ENCODE measurements around the gene DSCAM. TPM values are rescaled to one million over a fixed set of nuclear protein-coding genes. Genes with fewer than 3 reads are reported as not detected.
"Not testable (repeated sequence)": the region's sequence is repeated elsewhere in the genome, so short reads cannot be mapped to it uniquely, and the experiment has no call there.

DSCAM gene
- total RNA-seq, 2 experiments from 2014 or later: not detected

DNA sequence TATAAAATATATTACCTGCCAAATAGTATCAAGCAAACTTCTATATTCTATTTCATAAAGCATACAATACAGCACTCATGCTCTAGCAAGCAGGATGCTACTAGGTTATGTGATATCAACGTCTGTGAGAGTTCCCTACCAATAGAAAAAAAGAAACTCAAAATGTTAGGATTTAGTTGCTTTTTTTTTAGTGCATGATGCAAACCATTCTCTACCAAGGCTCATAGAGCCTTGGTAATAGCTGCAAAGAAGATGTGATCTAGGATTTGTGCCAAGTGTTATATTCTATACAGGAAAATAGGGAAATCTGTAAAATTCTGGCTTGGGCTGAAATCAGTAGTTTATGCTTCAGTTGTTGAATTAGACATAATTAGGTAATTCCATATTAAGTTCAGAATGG, 394.4 kb downstream of the DSCAM start:
- CTCF ChIA-PET: interaction anchor here (1.0 kb wide), 1 partner anchor 10 kb away, joined by 3 read pairs; no protein-coding TSS in a partner anchor
- intact Hi-C loops (cut with DNase I, micrococcal nuclease): no loop called here
- Mint-ChIP-seq H3K4me3 (no peak overlapping the region), H3K9me3 (no peaks in the 10 kb centered on the region), H3K36me3 (ENCODE audit: low read depth) (no peaks in the 10 kb centered on the region), H3K4me1 (ENCODE audit: low read depth) (no peaks in the 10 kb centered on the region), H3K27ac (no peak overlapping the region), H3K27me3 (peaks cover 4% of the 10 kb centered on the region)
- no peaks in the 10 kb centered on the region for H3K4me1 ChIP-seq (ENCODE audit: insufficient read depth, low read length)
- peaks cover 0 to 3% of the 10 kb centered on the region in 2 experiments for H3K9me3 ChIP-seq (ENCODE audit: control insufficient read depth in 1 of 2, insufficient read depth in 1 of 2, low read length in 2 of 2)
- H3K4me3 ChIP-seq (ENCODE audit: low read length): no peak overlapping the region
- DNase-seq (no peak), ATAC-seq (ENCODE audit: poor library complexity) (no peak)
- POLR2A ChIA-PET: no interaction called here
- TF ChIP-seq, protein P1, sequence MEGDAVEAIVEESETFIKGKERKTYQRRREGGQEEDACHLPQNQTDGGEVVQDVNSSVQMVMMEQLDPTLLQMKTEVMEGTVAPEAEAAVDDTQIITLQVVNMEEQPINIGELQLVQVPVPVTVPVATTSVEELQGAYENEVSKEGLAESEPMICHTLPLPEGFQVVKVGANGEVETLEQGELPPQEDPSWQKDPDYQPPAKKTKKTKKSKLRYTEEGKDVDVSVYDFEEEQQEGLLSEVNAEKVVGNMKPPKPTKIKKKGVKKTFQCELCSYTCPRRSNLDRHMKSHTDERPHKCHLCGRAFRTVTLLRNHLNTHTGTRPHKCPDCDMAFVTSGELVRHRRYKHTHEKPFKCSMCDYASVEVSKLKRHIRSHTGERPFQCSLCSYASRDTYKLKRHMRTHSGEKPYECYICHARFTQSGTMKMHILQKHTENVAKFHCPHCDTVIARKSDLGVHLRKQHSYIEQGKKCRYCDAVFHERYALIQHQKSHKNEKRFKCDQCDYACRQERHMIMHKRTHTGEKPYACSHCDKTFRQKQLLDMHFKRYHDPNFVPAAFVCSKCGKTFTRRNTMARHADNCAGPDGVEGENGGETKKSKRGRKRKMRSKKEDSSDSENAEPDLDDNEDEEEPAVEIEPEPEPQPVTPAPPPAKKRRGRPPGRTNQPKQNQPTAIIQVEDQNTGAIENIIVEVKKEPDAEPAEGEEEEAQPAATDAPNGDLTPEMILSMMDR (IDR thresholded peaks at IDR 0.05): no peak
- H3K36me3 ChIP-seq (ENCODE audit: insufficient read depth, low read length): no peaks in the 10 kb centered on the region
- no peak overlapping the region for H3K27ac ChIP-seq (ENCODE audit: low read depth in 1 of 2, low read length in 2 of 2)
- H3K27me3 ChIP-seq (ENCODE audit: control insufficient read depth in 1 of 2, insufficient read depth in 2 of 2, low read length in 2 of 2): no peaks in the 10 kb centered on the region

DNA sequence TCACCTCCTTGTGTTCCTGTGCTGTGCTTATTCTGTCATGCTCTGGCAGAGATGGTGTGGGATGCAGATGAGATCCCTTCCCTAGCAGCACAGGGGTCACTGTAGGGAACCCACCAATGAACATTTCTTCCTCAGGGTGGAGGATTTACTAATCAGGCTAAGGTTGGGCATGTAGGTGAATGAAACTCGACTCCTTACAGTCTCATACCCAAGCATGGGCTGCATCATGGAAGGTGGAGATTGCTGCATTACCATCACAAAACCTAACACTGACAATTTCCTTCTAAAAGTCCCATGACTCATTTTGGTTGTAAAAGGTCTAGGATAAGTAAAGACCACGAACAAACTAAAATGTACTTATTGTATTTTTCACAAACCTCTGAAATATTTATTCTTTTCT, 399.9 kb downstream of the DSCAM start:
- TF ChIP-seq, protein P1 (IDR thresholded peaks at IDR 0.05): no peak
- Mint-ChIP-seq H3K4me1 (ENCODE audit: low read depth) (no peaks in the 10 kb centered on the region), H3K27me3 (peaks cover 4% of the 10 kb centered on the region), H3K27ac (no peak overlapping the region), H3K4me3 (no peak overlapping the region), H3K9me3 (peaks cover 3% of the 10 kb centered on the region), H3K36me3 (ENCODE audit: low read depth) (no peaks in the 10 kb centered on the region)
- Histone ChIP-seq H3K9me3 (ENCODE audit: control insufficient read depth in 1 of 2, insufficient read depth in 1 of 2, low read length in 2 of 2) (peaks cover 3 to 4% of the 10 kb centered on the region in 2 experiments), H3K4me1 (ENCODE audit: insufficient read depth, low read length) (no peaks in the 10 kb centered on the region), H3K36me3 (ENCODE audit: insufficient read depth, low read length) (no peaks in the 10 kb centered on the region), H3K27me3 (ENCODE audit: control insufficient read depth in 1 of 2, insufficient read depth in 2 of 2, low read length in 2 of 2) (no peaks in the 10 kb centered on the region), H3K4me3 (ENCODE audit: low read length) (no peak overlapping the region), H3K27ac (ENCODE audit: low read depth in 1 of 2, low read length in 2 of 2) (no peak overlapping the region)
- DNase-seq (no peak), ATAC-seq (ENCODE audit: poor library complexity) (no peak)
- intact Hi-C loops (cut with DNase I, micrococcal nuclease): no loop called here
- ChIA-PET CTCF (no interaction called here), POLR2A (no interaction called here)

DNA sequence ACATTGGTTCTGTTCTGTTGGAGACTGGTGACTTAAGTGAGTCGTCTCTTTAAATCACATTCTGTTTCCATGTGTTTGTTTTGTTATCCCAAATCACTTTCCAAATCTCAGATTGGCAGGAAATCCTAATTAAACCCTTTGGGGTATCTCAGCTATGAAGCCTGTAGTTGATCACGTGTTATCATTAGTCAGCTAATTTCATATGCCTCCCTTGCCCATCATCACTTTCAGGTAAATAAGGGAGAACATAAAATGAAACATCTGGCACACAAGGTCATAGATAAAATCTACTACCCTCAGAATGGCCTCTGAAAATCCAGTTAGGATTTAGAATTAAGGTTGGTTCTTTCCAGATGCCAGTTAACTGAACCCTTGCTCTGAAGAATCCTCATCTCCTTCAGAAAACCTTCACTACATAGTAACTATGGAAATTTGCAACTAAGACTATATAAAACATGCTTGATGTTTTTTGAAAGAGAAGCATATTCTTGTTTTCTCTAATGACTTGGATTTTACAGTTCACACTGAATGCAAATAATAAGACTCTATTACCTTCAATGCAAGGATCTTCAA, 401.5 kb downstream of the DSCAM start:
- Mint-ChIP-seq H3K9me3 (peaks cover 3% of the 10 kb centered on the region), H3K27ac (no peak overlapping the region), H3K27me3 (peaks cover 4% of the 10 kb centered on the region), H3K36me3 (ENCODE audit: low read depth) (no peaks in the 10 kb centered on the region), H3K4me3 (no peak overlapping the region), H3K4me1 (ENCODE audit: low read depth) (no peaks in the 10 kb centered on the region)
- TF ChIP-seq, protein P1 (IDR thresholded peaks at IDR 0.05): no peak
- H3K27ac ChIP-seq (ENCODE audit: low read depth in 1 of 2, low read length in 2 of 2): no peak overlapping the region
- no peak overlapping the region for H3K4me3 ChIP-seq (ENCODE audit: low read length)
- H3K9me3 ChIP-seq (ENCODE audit: control insufficient read depth in 1 of 2, insufficient read depth in 1 of 2, low read length in 2 of 2): peaks cover 3 to 4% of the 10 kb centered on the region in 2 experiments
- ATAC-seq (ENCODE audit: poor library complexity): no peak
- DNase-seq: no peak
- CTCF ChIA-PET: no interaction called here
- no peaks in the 10 kb centered on the region for H3K27me3 ChIP-seq (ENCODE audit: control insufficient read depth in 1 of 2, insufficient read depth in 2 of 2, low read length in 2 of 2)
- H3K4me1 ChIP-seq (ENCODE audit: insufficient read depth, low read length): no peaks in the 10 kb centered on the region
- POLR2A ChIA-PET: no interaction called here
- intact Hi-C loops (cut with DNase I, micrococcal nuclease): no loop called here
- H3K36me3 ChIP-seq (ENCODE audit: insufficient read depth, low read length): no peaks in the 10 kb centered on the region

DNA sequence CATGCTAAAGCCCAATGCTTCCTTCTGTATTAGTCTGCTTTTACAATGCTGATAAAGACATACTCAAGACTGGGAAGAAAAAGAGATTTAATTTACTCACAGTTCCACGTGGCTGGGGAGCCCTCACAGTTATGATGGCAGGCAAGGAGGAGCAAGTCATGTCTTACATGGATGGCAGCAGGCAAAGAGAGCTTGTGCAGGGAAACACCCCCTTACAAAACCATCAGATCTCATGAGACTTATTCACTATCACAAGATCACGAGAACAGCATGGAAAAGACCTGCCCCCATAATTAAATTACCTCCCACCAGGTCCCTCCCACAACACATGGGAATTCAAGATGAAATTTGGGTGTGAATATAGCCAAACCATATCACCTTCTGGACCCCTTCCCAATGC, 407.4 kb downstream of the DSCAM start:
- H3K27ac ChIP-seq (ENCODE audit: low read depth in 1 of 2, low read length in 2 of 2); H3K4me3 ChIP-seq (ENCODE audit: low read length); H3K4me3 Mint-ChIP-seq; POLR2A ChIA-PET; CTCF ChIA-PET; H3K27ac Mint-ChIP-seq; H3K9me3 Mint-ChIP-seq; DNase-seq; intact Hi-C loops (cut with DNase I, micrococcal nuclease); H3K27me3 ChIP-seq (ENCODE audit: control insufficient read depth in 1 of 2, insufficient read depth in 2 of 2, low read length in 2 of 2); H3K36me3 Mint-ChIP-seq (ENCODE audit: low read depth); H3K4me1 Mint-ChIP-seq (ENCODE audit: low read depth); ATAC-seq (ENCODE audit: poor library complexity); H3K36me3 ChIP-seq (ENCODE audit: insufficient read depth, low read length); H3K4me1 ChIP-seq (ENCODE audit: insufficient read depth, low read length); H3K27me3 Mint-ChIP-seq: not testable (repeated sequence)
- H3K9me3 ChIP-seq (ENCODE audit: control insufficient read depth in 1 of 2, insufficient read depth in 1 of 2, low read length in 2 of 2): peaks cover 3 to 13% of the 10 kb centered on the region in 2 experiments
